Left ventricle myocardium inferior (tissue), 1 donor: ENCODE data around the gene VCPKMT. TPM values are rescaled to one million over a fixed set of nuclear protein-coding genes. Genes with fewer than 3 reads are reported as not detected.

Source experiments
- DNase-seq: peaks from one replicate; pipeline ENCODE4 v3.0.0-alpha.2; 2020
- H3K27ac ChIP-seq: fragments of 200-600 bp; replicated peaks from 2 replicates; pipeline ENCODE4 v1.8.0; 2021
- H3K27me3 ChIP-seq: fragments of 200-600 bp; 2 replicates; pipeline ENCODE4 v1.8.0; 2021; ENCODE audit warnings: low read depth
- H3K36me3 ChIP-seq: fragments of 200-600 bp; 2 replicates; pipeline ENCODE4 v1.8.0; 2021
- H3K4me1 ChIP-seq: fragments of 200-600 bp; 2 replicates; pipeline ENCODE4 v1.8.0; 2021
- H3K4me3 ChIP-seq: fragments of 200-600 bp; 2 replicates; pipeline ENCODE4 v1.8.0; 2021; ENCODE audit warnings: mild to moderate bottlenecking, moderate library complexity
- H3K9me3 ChIP-seq: fragments of 200-600 bp; replicated peaks from 2 replicates; pipeline ENCODE4 v1.8.0; 2021
- CTCF ChIP-seq: fragments of 200-600 bp; IDR thresholded peaks from 2 replicates; pipeline ENCODE4 v1.8.0; 2021; ENCODE audit warnings: antibody characterized with exemption, mild to moderate bottlenecking, borderline replicate concordance
- intact Hi-C: fragments of 100-400 bp; cut with micrococcal nuclease; formaldehyde crosslinking; loops from one replicate; pipeline ENCODE4 v1.11.0; 2022
- total RNA-seq: library from RNA; stranded (reverse); fragmentation: NEBNext Ultra II Directional; extraction: Animal tissue kit (Norgen Biotek cat#: 25700); gene quantifications from one replicate; pipeline ENCODE4 v1.2.1, GENCODE V29; 2021
- donor health status: DM: no; HTN: yes; CAD: no; lungs with severe emphysema.

Gene VCPKMT
- total RNA-seq, 1 donor from 2014 or later: 4.1 TPM

GRCh38 chr14:50061664-50062437 lies 54.5 kb downstream of the VCPKMT start:
- intact Hi-C loops: no loop called here
- H3K4me1 ChIP-seq: peaks cover 34% of the 10 kb centered on the region
- no peaks in the 10 kb centered on the region for H3K36me3 ChIP-seq
- no peak for TF ChIP-seq CTCF
- H3K9me3 ChIP-seq: no peaks in the 10 kb centered on the region
- no peak overlapping the region for H3K4me3 ChIP-seq
- no peaks in the 10 kb centered on the region for H3K27me3 ChIP-seq
- no peak for DNase-seq
- peak overlapping the region; percentile 80 for H3K27ac ChIP-seq

GRCh38 chr14:50060871-50061663 lies 55.3 kb downstream of the VCPKMT start:
- Histone ChIP-seq H3K9me3 (no peaks in the 10 kb centered on the region), H3K4me1 (peaks cover 42% of the 10 kb centered on the region), H3K27ac (peak overlapping the region; percentile 80), H3K4me3 (peak overlapping the region; percentile 41), H3K36me3 (no peaks in the 10 kb centered on the region), H3K27me3 (no peaks in the 10 kb centered on the region)
- intact Hi-C loops: no loop called here
- DNase-seq: peak; percentile 38
- peak; percentile 29 for TF ChIP-seq CTCF

- no peak for DNase-seq
- peaks cover 48% of the 10 kb centered on the region for H3K4me1 ChIP-seq
- no peaks in the 10 kb centered on the region for H3K36me3 ChIP-seq
- no peaks in the 10 kb centered on the region for H3K9me3 ChIP-seq
- H3K27ac ChIP-seq: peak overlapping the region; percentile 80
- TF ChIP-seq CTCF: no peak
- H3K4me3 ChIP-seq: no peak overlapping the region
- intact Hi-C loops: no loop called here
- no peaks in the 10 kb centered on the region for H3K27me3 ChIP-seq
Measured at GRCh38 chr14:50059763-50060616, 56.4 kb downstream of the VCPKMT start.

Other genes starting within 250 kb of the VCPKMT start
- gene ARF6, start 223.5 kb downstream of the VCPKMT start, total RNA-seq: 24.4 TPM
- 33.0 TPM for gene SOS2, start 115.0 kb upstream of the VCPKMT start, total RNA-seq
- gene L2HGDH, start 195.7 kb upstream of the VCPKMT start, total RNA-seq: 11.3 TPM
- gene DMAC2L, start 195.8 kb upstream of the VCPKMT start, total RNA-seq: 28.3 TPM